Tibial nerve (tissue), 3 donors: ENCODE results near the gene KCTD12.

Source experiments
- POLR2A ChIP-seq, 2 donors: fragments of 450-650 bp; IDR thresholded peaks; one replicate each; pipeline ENCODE4 v1.6.1; 2017; ENCODE audit warnings: antibody characterized with exemption in 2 of 2, mild to moderate bottlenecking in 2 of 2, moderate library complexity in 2 of 2
- TF ChIP-seq, protein P1 (sequence below), 5 experiments: fragments of 200-600 bp in 3 of 5; fragments of 450-650 bp in 2 of 5; sonication (generic) in 3 of 5; IDR thresholded peaks; one replicate each; pipeline ENCODE4 v1.5.1; 2016 to 2019; ENCODE audit warnings: antibody characterized with exemption in 5 of 5, mild to moderate bottlenecking in 3 of 5, moderate library complexity in 2 of 5

GRCh38 chr13:76863022-76863421, 23.2 kb downstream of the KCTD12 start:
- TF ChIP-seq, protein P1, sequence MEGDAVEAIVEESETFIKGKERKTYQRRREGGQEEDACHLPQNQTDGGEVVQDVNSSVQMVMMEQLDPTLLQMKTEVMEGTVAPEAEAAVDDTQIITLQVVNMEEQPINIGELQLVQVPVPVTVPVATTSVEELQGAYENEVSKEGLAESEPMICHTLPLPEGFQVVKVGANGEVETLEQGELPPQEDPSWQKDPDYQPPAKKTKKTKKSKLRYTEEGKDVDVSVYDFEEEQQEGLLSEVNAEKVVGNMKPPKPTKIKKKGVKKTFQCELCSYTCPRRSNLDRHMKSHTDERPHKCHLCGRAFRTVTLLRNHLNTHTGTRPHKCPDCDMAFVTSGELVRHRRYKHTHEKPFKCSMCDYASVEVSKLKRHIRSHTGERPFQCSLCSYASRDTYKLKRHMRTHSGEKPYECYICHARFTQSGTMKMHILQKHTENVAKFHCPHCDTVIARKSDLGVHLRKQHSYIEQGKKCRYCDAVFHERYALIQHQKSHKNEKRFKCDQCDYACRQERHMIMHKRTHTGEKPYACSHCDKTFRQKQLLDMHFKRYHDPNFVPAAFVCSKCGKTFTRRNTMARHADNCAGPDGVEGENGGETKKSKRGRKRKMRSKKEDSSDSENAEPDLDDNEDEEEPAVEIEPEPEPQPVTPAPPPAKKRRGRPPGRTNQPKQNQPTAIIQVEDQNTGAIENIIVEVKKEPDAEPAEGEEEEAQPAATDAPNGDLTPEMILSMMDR (IDR thresholded peaks at IDR 0.05) = no peak
- TF ChIP-seq POLR2A (IDR thresholded peaks at IDR 0.05) = no peak
